Smooth muscle cell of the brain vasculature (primary cell): Measurements from ENCODE around the gene MS4A4E.
"Not testable (repeated sequence)": the region's sequence is repeated elsewhere in the genome, so short reads cannot be mapped to it uniquely, and the experiment has no call there.

Experiments used
- DNase-seq: peaks from one replicate; pipeline ENCODE4 v3.0.0-alpha.2; 2012; ENCODE audit warnings: low read depth, low spot score

Gene MS4A4E

GRCh38 chr11:60221692-60222091, 21.2 kb downstream of the MS4A4E start:
- DNase-seq: no peak

- DNase-seq: no peak
These were observed 21.8 kb downstream of the MS4A4E start for GRCh38 chr11:60221181-60221580.

- no peak for DNase-seq
These were observed 28.6 kb downstream of the MS4A4E start for GRCh38 chr11:60214386-60214785.

GRCh38 chr11:60211206-60211605, 31.7 kb downstream of the MS4A4E start:
- no peak for DNase-seq

- no peak for DNase-seq
These were observed 33.0 kb downstream of the MS4A4E start for GRCh38 chr11:60209977-60210376.

- no peak for DNase-seq
These were observed 34.0 kb downstream of the MS4A4E start for GRCh38 chr11:60208951-60209350.

- no peak for DNase-seq
These were observed 34.6 kb downstream of the MS4A4E start for GRCh38 chr11:60208146-60208895.

GRCh38 chr11:60206616-60207015, 36.3 kb downstream of the MS4A4E start:
- no peak for DNase-seq

- DNase-seq: no peak
These were observed 38.0 kb downstream of the MS4A4E start for GRCh38 chr11:60204922-60205321.

GRCh38 chr11:60201334-60201733, 41.6 kb downstream of the MS4A4E start:
- not testable (repeated sequence) for DNase-seq

GRCh38 chr11:60197442-60197841, 45.5 kb downstream of the MS4A4E start:
- no peak for DNase-seq

GRCh38 chr11:60195923-60196368, 47.0 kb downstream of the MS4A4E start:
- DNase-seq: no peak

GRCh38 chr11:60194511-60194910, 48.4 kb downstream of the MS4A4E start:
- no peak for DNase-seq

- DNase-seq: no peak
These were observed 49.1 kb downstream of the MS4A4E start for GRCh38 chr11:60193687-60194433.

- DNase-seq: not testable (repeated sequence)
These were observed 50.4 kb downstream of the MS4A4E start for GRCh38 chr11:60192564-60192963.

- DNase-seq: not testable (repeated sequence)
These were observed 54.5 kb downstream of the MS4A4E start for GRCh38 chr11:60188481-60188880.

GRCh38 chr11:60186128-60186527, 56.8 kb downstream of the MS4A4E start:
- DNase-seq: not testable (repeated sequence)

GRCh38 chr11:60185512-60185827, 57.5 kb downstream of the MS4A4E start:
- DNase-seq: not testable (repeated sequence)

GRCh38 chr11:60184824-60185511, 58.0 kb downstream of the MS4A4E start:
- DNase-seq: no peak

- DNase-seq: no peak
These were observed 59.2 kb downstream of the MS4A4E start for GRCh38 chr11:60183591-60184205.

GRCh38 chr11:60182541-60183330, 60.2 kb downstream of the MS4A4E start, which contains the start of gene MS4A6A:
Gene MS4A6A (minus strand): TSS chr11:60183083. CDS start chr11:60181727, 1,356 bp downstream.
- no peak for DNase-seq
